H1 (cell line): Measurements from ENCODE around the gene PRKCA. TPM values are rescaled to one million over a fixed set of nuclear protein-coding genes. Genes with fewer than 3 reads are reported as not detected.

ENCODE experiments used
- CTCF ChIA-PET: fragments of 300-600 bp; sonication (Branson Sonifier 250); formaldehyde crosslinking; loops from one replicate; lab custom pipeline; 2021; ENCODE audit not compliant: partially characterized antibody; lab: Charles Lee
- POLR2A ChIA-PET: fragments of 300-600 bp; sonication (Branson Sonifier 250); formaldehyde crosslinking; loops from one replicate; lab custom pipeline; 2021; ENCODE audit warnings: inconsistent platforms; ENCODE audit not compliant: partially characterized antibody; lab: Charles Lee
- DNase-seq, 2 experiments: peaks; one replicate each; pipeline versions ENCODE4 v3.0.0 to v3.0.0-alpha.2; 2010 to 2022; ENCODE audit warnings: low spot score in 2 of 2, low read depth in 1 of 2, mixed read lengths in 1 of 2
- FAIRE-seq: peaks from 2 replicates; lab custom pipeline; 2011; peaks lifted over from hg19 to GRCh38; lab: Jason Lieb, UNC
- H2AFZ ChIP-seq: 2 replicates; pipeline ENCODE4 v1.8.1; 2012; ENCODE audit warnings: low read length, inconsistent platforms
- H2AK5ac ChIP-seq: 2 replicates; pipeline ENCODE4 v1.6.1; 2013; ENCODE audit warnings: low read depth, low read length
- H2BK120ac ChIP-seq: replicated peaks from 2 replicates; pipeline ENCODE3; 2013; ENCODE audit warnings: low read depth, low read length, inconsistent platforms
- H2BK12ac ChIP-seq: 2 replicates; pipeline ENCODE4 v1.6.1; 2013; ENCODE audit warnings: low read depth, low read length
- H2BK15ac ChIP-seq: 2 replicates; pipeline ENCODE4 v1.6.1; 2013; ENCODE audit warnings: low read length
- H2BK20ac ChIP-seq: 2 replicates; pipeline ENCODE4 v1.6.1; 2013; ENCODE audit warnings: low read length
- H2BK5ac ChIP-seq: 2 replicates; pipeline ENCODE4 v1.6.1; 2013; ENCODE audit warnings: low read depth, low read length
- H3K14ac ChIP-seq: 2 replicates; pipeline ENCODE4 v1.6.1; 2013; ENCODE audit warnings: inconsistent platforms; ENCODE audit not compliant: insufficient read length
- H3K18ac ChIP-seq: 2 replicates; pipeline ENCODE4 v1.6.1; 2013; ENCODE audit warnings: low read length; ENCODE audit errors: extremely low read depth
- H3K23ac ChIP-seq: 2 replicates; pipeline ENCODE4 v1.6.1; 2013; ENCODE audit warnings: inconsistent platforms; ENCODE audit not compliant: insufficient read length
- H3K23me2 ChIP-seq: 2 replicates; pipeline ENCODE4 v1.6.1; 2013; ENCODE audit warnings: low read depth, low read length
- H3K27ac ChIP-seq: 2 replicates; pipeline ENCODE4 v1.6.1; 2011; ENCODE audit warnings: low read depth, low read length, inconsistent platforms
- H3K27me3 ChIP-seq, 4 experiments: replicated peaks in 1 of 4; 1 replicate in 1 of 4; 2 replicates in 3 of 4; pipeline versions ENCODE4 v1.6.1 to v1.8.1; 2011 to 2013; ENCODE audit warnings: low read length in 3 of 4, mild to moderate bottlenecking in 3 of 4, inconsistent platforms in 2 of 4, mixed read lengths in 2 of 4, moderate library complexity in 1 of 4; ENCODE audit not compliant: control insufficient read depth in 3 of 4, insufficient read depth in 3 of 4; ENCODE audit errors: extremely low read depth in 1 of 4
- H3K36me3 ChIP-seq, 4 experiments: 2 replicates each; pipeline versions ENCODE4 v1.6.1 to v1.8.1; 2011 to 2013; ENCODE audit warnings: mild to moderate bottlenecking in 4 of 4, low read length in 3 of 4, moderate library complexity in 2 of 4, control low read depth in 1 of 4, inconsistent platforms in 1 of 4; ENCODE audit not compliant: insufficient read depth in 4 of 4, control insufficient read depth in 2 of 4
- H3K4ac ChIP-seq: replicated peaks from 2 replicates; pipeline ENCODE3; 2013; ENCODE audit warnings: low read length, low read depth, mixed read lengths, inconsistent platforms; ENCODE audit not compliant: insufficient read length
- H3K4me1 ChIP-seq, 4 experiments: replicated peaks in 1 of 4; 1 replicate in 1 of 4; 2 replicates in 3 of 4; pipeline versions ENCODE4 v1.6.1 to v1.8.1; 2011 to 2013; ENCODE audit warnings: low read length in 3 of 4, inconsistent platforms in 2 of 4, mixed read lengths in 1 of 4; ENCODE audit not compliant: insufficient read depth in 4 of 4, control insufficient read depth in 3 of 4
- H3K4me2 ChIP-seq, 2 experiments: 2 replicates each; pipeline versions ENCODE4 v1.6.1 to v1.8.1; 2011 to 2013; ENCODE audit warnings: low read depth in 2 of 2, low read length in 2 of 2, control low read depth in 1 of 2, inconsistent platforms in 1 of 2, mild to moderate bottlenecking in 1 of 2; ENCODE audit not compliant: insufficient read depth in 1 of 2
- H3K4me3 ChIP-seq, 4 experiments: fragments of 200-600, 300-600 bp in 1 of 4; sonication (generic), shearing (Covaris generic), sonication (Bioruptor Twin) in 1 of 4; 2 replicates each; pipeline versions ENCODE4 v1.5.1 to v1.8.1; 2011 to 2016; ENCODE audit warnings: low read length in 4 of 4, low read depth in 3 of 4, control low read depth in 2 of 4, inconsistent platforms in 2 of 4, mild to moderate bottlenecking in 2 of 4, mixed read lengths in 1 of 4, moderate library complexity in 1 of 4; ENCODE audit not compliant: insufficient read depth in 2 of 4; ENCODE audit errors: extremely low read depth in 1 of 4
- H3K56ac ChIP-seq: replicated peaks from 2 replicates; pipeline ENCODE3; 2013; ENCODE audit warnings: low read depth, mild to moderate bottlenecking, mixed read lengths, low read length, inconsistent platforms; ENCODE audit not compliant: insufficient read length
- H3K79me1 ChIP-seq: 2 replicates; pipeline ENCODE4 v1.6.1; 2013; ENCODE audit warnings: low read depth, low read length, control low read depth
- H3K79me2 ChIP-seq, 2 experiments: 2 replicates each; pipeline versions ENCODE4 v1.6.1 to v1.8.1; 2012 to 2013; ENCODE audit warnings: low read length in 2 of 2, mild to moderate bottlenecking in 2 of 2, inconsistent platforms in 1 of 2; ENCODE audit not compliant: insufficient read depth in 2 of 2, control insufficient read depth in 1 of 2
- H3K9ac ChIP-seq, 4 experiments: replicated peaks in 1 of 4; 1 replicate in 1 of 4; 2 replicates in 3 of 4; pipeline versions ENCODE4 v1.6.1 to v1.8.1; 2011 to 2013; ENCODE audit warnings: low read depth in 3 of 4, low read length in 3 of 4, control low read depth in 2 of 4, mild to moderate bottlenecking in 2 of 4, moderate library complexity in 2 of 4, inconsistent platforms in 1 of 4; ENCODE audit errors: extremely low read depth in 1 of 4
- H3K9me3 ChIP-seq, 2 experiments: 2 replicates each; pipeline versions ENCODE4 v1.6.1 to v1.8.1; 2012 to 2013; ENCODE audit warnings: mild to moderate bottlenecking in 2 of 2, moderate library complexity in 2 of 2, control low read depth in 1 of 2, inconsistent platforms in 1 of 2, low read depth in 1 of 2, low read length in 1 of 2, mixed read lengths in 1 of 2; ENCODE audit not compliant: insufficient read depth in 2 of 2
- H4K20me1 ChIP-seq, 2 experiments: replicated peaks in 1 of 2; 2 replicates each; pipeline versions ENCODE3 to v1.8.1; 2011 to 2013; ENCODE audit warnings: inconsistent platforms in 2 of 2, low read length in 2 of 2, mild to moderate bottlenecking in 1 of 2; ENCODE audit not compliant: insufficient read depth in 2 of 2, control insufficient read depth in 1 of 2
- H4K5ac ChIP-seq: 2 replicates; pipeline ENCODE4 v1.6.1; 2013; ENCODE audit warnings: low read length, low read depth, mixed read lengths, inconsistent platforms; ENCODE audit not compliant: insufficient read length
- H4K8ac ChIP-seq: 2 replicates; pipeline ENCODE4 v1.8.0; 2013; ENCODE audit warnings: mild to moderate bottlenecking, moderate library complexity, low read length, inconsistent platforms; ENCODE audit not compliant: insufficient read depth; ENCODE audit errors: extremely low read depth
- H4K91ac ChIP-seq: replicated peaks from 2 replicates; pipeline ENCODE3; 2013; ENCODE audit warnings: low read length, mixed read lengths, inconsistent platforms; ENCODE audit not compliant: insufficient read length
- BACH1 ChIP-seq: IDR thresholded peaks from 2 replicates; pipeline ENCODE4 v1.6.1; 2012; ENCODE audit warnings: low read length, improper control_type of control experiment
- BCL11A ChIP-seq, 2 experiments: IDR thresholded peaks; one replicate each; pipeline ENCODE4 v1.6.1; 2011; ENCODE audit warnings: low read depth in 2 of 2, low read length in 2 of 2, mild to moderate bottlenecking in 2 of 2
- BRCA1 ChIP-seq: IDR thresholded peaks from 2 replicates; pipeline ENCODE4 v1.6.1; 2012; ENCODE audit warnings: low read depth, low read length, improper control_type of control experiment
- CBX8 ChIP-seq: fragments of 300-800, 300-1000 bp; sonication (generic); IDR thresholded peaks from 2 replicates; pipeline ENCODE4 v1.7.1; 2016; ENCODE audit warnings: low read depth, low read length, borderline replicate concordance
- CEBPB ChIP-seq: IDR thresholded peaks from 2 replicates; pipeline ENCODE4 v1.6.1; 2012; ENCODE audit warnings: low read depth, low read length
- FOSL1 ChIP-seq: IDR thresholded peaks from 2 replicates; pipeline ENCODE4 v1.6.1; 2011; ENCODE audit warnings: mild to moderate bottlenecking, low read depth, low read length, moderate library complexity; ENCODE audit not compliant: insufficient read depth
- JUND ChIP-seq: IDR thresholded peaks from 2 replicates; pipeline ENCODE4 v1.6.1; 2011; ENCODE audit warnings: mild to moderate bottlenecking, improper control_type of control experiment, low read length
- MAFK ChIP-seq: IDR thresholded peaks from 2 replicates; pipeline ENCODE4 v1.6.1; 2012; ENCODE audit warnings: low read depth, mild to moderate bottlenecking, improper control_type of control experiment, low read length
- RXRA ChIP-seq: IDR thresholded peaks from 2 replicates; pipeline ENCODE4 v1.6.1; 2011; ENCODE audit warnings: low read depth, mild to moderate bottlenecking, low read length, moderate library complexity; ENCODE audit not compliant: insufficient read depth
- SIRT6 ChIP-seq: IDR thresholded peaks from one replicate; pipeline ENCODE4 v1.7.1; 2012; ENCODE audit warnings: low read length, inconsistent platforms
- SP4 ChIP-seq: IDR thresholded peaks from 2 replicates; pipeline ENCODE4 v1.6.1; 2012; ENCODE audit warnings: low read length, inconsistent platforms
- SRF ChIP-seq: IDR thresholded peaks from 2 replicates; pipeline ENCODE4 v1.6.1; 2011; ENCODE audit warnings: mild to moderate bottlenecking, low read depth, low read length, moderate library complexity
- TAF7 ChIP-seq: optimal IDR thresholded peaks from 2 replicates; pipeline ENCODE3; 2011; ENCODE audit warnings: low read depth, mild to moderate bottlenecking, inconsistent platforms, low read length, moderate library complexity, borderline replicate concordance
- WGBS, 2 experiments: shearing (Covaris generic) in 1 of 2; methylation state at CpG; one replicate each; pipeline versions ENCODE4 v1.1.6 to v1.1.7; 2013 to 2015; ENCODE audit warnings: low lambda C conversion rate in 2 of 2, mixed read lengths in 2 of 2, inconsistent platforms in 1 of 2, low coverage in 1 of 2, missing lambda C conversion rate in 1 of 2; ENCODE audit not compliant: insufficient replicate concordance in 2 of 2, insufficient coverage in 1 of 2, insufficient read length in 1 of 2; ENCODE audit errors: extremely low coverage in 1 of 2, missing lambda C conversion rate in 1 of 2; 5-methylcytosine and 5-hydroxymethylcytosine counted together
- polyA plus RNA-seq, 7 experiments: library from polyadenylated mRNA; depleted of rRNA in 3 of 7; stranded (reverse) in 5 of 7; unstranded in 2 of 7; fragments of >200 nt in 5 of 7; fragments of 200-250 nt in 2 of 7; gene quantifications; 1 replicate in 5 of 7; 2 replicates in 1 of 7; 4 replicates in 1 of 7; pipeline versions ENCODE4 v1.2.1 to v1.2.3, GENCODE V29; 2011 to 2013; ENCODE audit warnings: missing spikeins in 2 of 7, mixed read lengths in 2 of 7
- total RNA-seq: library from RNA; stranded (reverse); fragmentation: NEBNext Ultra II Directional; extraction: Animal tissue kit (Norgen Biotek cat#: 25700); gene quantifications from 2 replicates; pipeline ENCODE4 v1.2.1, GENCODE V29; 2021
- TF ChIP-seq, protein P1 (sequence below): IDR thresholded peaks from 2 replicates; pipeline ENCODE4 v1.6.1; 2011; ENCODE audit warnings: low read depth, mild to moderate bottlenecking, low read length; ENCODE audit not compliant: insufficient read depth
- TF ChIP-seq, protein P2 (sequence below): IDR thresholded peaks from 2 replicates; pipeline ENCODE4 v1.6.1; 2012; ENCODE audit warnings: inconsistent platforms

The PRKCA gene
- total and polyA plus RNA-seq, 2 of the 8 experiments (the other 6 are each of a cell fraction or from before 2014, with no cell fraction given) = 5.8 to 17.8 TPM

DNA sequence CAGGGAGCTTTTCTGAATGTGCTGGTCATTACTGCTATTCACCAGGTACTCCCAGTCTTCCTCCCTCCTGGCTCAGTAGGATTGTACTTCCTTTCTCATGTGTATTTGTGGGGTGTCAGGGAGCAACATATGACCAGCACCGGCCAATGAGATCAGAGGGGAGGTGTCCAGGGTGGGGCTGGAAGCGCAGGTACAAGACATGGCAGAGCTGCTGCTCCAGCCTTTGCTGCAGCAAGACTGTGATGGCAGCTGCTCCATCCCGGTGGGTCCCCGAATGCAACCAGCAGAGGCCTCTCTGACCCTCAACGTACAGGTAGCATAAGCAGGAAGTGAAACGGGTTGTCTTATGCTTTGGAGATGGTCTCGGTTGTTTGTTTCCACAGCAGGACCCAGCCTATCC lies 478.7 kb downstream of the PRKCA start:
- no peak overlapping the region for H2AFZ ChIP-seq
- no peak overlapping the region for H3K14ac ChIP-seq
- H3K4me2 ChIP-seq = no peak overlapping the region
- peaks cover 6 to 32% (median 21%) of the 10 kb centered on the region in 4 experiments for H3K4me1 ChIP-seq
- 96% methylated on average over 7 of the region's 7 CpGs; no CpG with 5 or more reads in 1 of the 2 experiments for WGBS, 2 experiments
- H3K27me3 ChIP-seq = no peaks in the 10 kb centered on the region
- H2BK20ac ChIP-seq = no peak overlapping the region
- no peak overlapping the region for H2BK15ac ChIP-seq
- H2AK5ac ChIP-seq = peak overlapping the region; percentile 83; the same call in 1 of the 2 replicates
- H2BK120ac ChIP-seq = no peak overlapping the region
- no peak overlapping the region for H3K9ac ChIP-seq
- H3K9me3 ChIP-seq = no peaks in the 10 kb centered on the region
- FAIRE-seq (no peak), DNase-seq (no peak)
- peak overlapping the region; percentile 17 for H4K91ac ChIP-seq
- H4K5ac ChIP-seq = no peak overlapping the region
- no peak overlapping the region for H3K23ac ChIP-seq
- H3K56ac ChIP-seq = no peak overlapping the region
- H4K8ac ChIP-seq = no peak overlapping the region; the same call in 1 of the 2 replicates
- H2BK12ac ChIP-seq = 0 out of 2 replicates have a peak overlapping the region, but pooled peaks have one; percentile 84
- ChIA-PET POLR2A (no interaction called here), CTCF (no interaction called here)
- H3K36me3 ChIP-seq = no peaks in the 10 kb centered on the region
- H3K79me2 ChIP-seq = no peaks in the 10 kb centered on the region
- no peaks in the 10 kb centered on the region for H3K23me2 ChIP-seq
- H3K27ac ChIP-seq = no peak overlapping the region
- no peak overlapping the region for H3K4ac ChIP-seq
- no peaks in the 10 kb centered on the region for H3K79me1 ChIP-seq
- H3K18ac ChIP-seq = no peak overlapping the region
- no peaks in the 10 kb centered on the region for H4K20me1 ChIP-seq
- no peak overlapping the region for H3K4me3 ChIP-seq
- H2BK5ac ChIP-seq = no peak overlapping the region
- TF ChIP-seq BRCA1 (no peak), FOSL1 (no peak), JUND (no peak), CEBPB (no peak), RXRA (no peak), CBX8 (no peak), TAF7 (no peak), SIRT6 (no peak), BACH1 (no peak), BCL11A (IDR thresholded peaks at IDR 0.05; ENCODE audit: low read depth in 2 of 2, low read length in 2 of 2) (no peak), SP4 (no peak), MAFK (no peak), SRF (no peak)
- TF ChIP-seq, protein P1, sequence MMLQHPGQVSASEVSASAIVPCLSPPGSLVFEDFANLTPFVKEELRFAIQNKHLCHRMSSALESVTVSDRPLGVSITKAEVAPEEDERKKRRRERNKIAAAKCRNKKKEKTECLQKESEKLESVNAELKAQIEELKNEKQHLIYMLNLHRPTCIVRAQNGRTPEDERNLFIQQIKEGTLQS = no peak
- TF ChIP-seq, protein P2, sequence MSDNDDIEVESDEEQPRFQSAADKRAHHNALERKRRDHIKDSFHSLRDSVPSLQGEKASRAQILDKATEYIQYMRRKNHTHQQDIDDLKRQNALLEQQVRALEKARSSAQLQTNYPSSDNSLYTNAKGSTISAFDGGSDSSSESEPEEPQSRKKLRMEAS = no peak
